ENCODE data around the gene GRIN2B.
A peak's percentile ranks its signal among the peaks of the same experiment; 100 is the strongest.

Gene GRIN2B

GRCh38 chr12:13979772-13980378 lies 1.5 kb downstream of the GRIN2B start:
- H3K9ac ChIP-seq (ENCODE audit: low read depth, low read length), result no peak overlapping the region
- H3K27me3 ChIP-seq (ENCODE audit: control insufficient read depth, insufficient read depth, low read length), result peaks cover 63% of the 10 kb centered on the region
- H3K9me3 ChIP-seq (ENCODE audit: control insufficient read depth, insufficient read depth, low read length), result no peaks in the 10 kb centered on the region
- peaks cover 6% of the 10 kb centered on the region for H3K4me1 ChIP-seq (ENCODE audit: control insufficient read depth, insufficient read depth, low read length)
- H3K4me3 ChIP-seq (ENCODE audit: low read depth, low read length), result peak overlapping the region; percentile 89
- H3K27ac ChIP-seq (ENCODE audit: low read depth, low read length), result no peak overlapping the region
- no peaks in the 10 kb centered on the region for H3K36me3 ChIP-seq (ENCODE audit: control insufficient read depth, insufficient read depth, low read length)

GRCh38 chr12:13978876-13979275 lies 2.5 kb downstream of the GRIN2B start:
- Histone ChIP-seq H3K36me3 (ENCODE audit: control insufficient read depth, insufficient read depth, low read length) (no peaks in the 10 kb centered on the region), H3K4me3 (ENCODE audit: low read depth, low read length) (no peak overlapping the region), H3K9ac (ENCODE audit: low read depth, low read length) (no peak overlapping the region), H3K9me3 (ENCODE audit: control insufficient read depth, insufficient read depth, low read length) (no peaks in the 10 kb centered on the region), H3K27ac (ENCODE audit: low read depth, low read length) (no peak overlapping the region), H3K27me3 (ENCODE audit: control insufficient read depth, insufficient read depth, low read length) (peaks cover 63% of the 10 kb centered on the region), H3K4me1 (ENCODE audit: control insufficient read depth, insufficient read depth, low read length) (peaks cover 6% of the 10 kb centered on the region)

GRCh38 chr12:13976880-13977279 lies 4.5 kb downstream of the GRIN2B start:
- H3K4me1 ChIP-seq (ENCODE audit: control insufficient read depth, insufficient read depth, low read length), result peaks cover 4% of the 10 kb centered on the region
- H3K9me3 ChIP-seq (ENCODE audit: control insufficient read depth, insufficient read depth, low read length), result no peaks in the 10 kb centered on the region
- peaks cover 44% of the 10 kb centered on the region for H3K27me3 ChIP-seq (ENCODE audit: control insufficient read depth, insufficient read depth, low read length)
- H3K36me3 ChIP-seq (ENCODE audit: control insufficient read depth, insufficient read depth, low read length), result no peaks in the 10 kb centered on the region
- H3K4me3 ChIP-seq (ENCODE audit: low read depth, low read length), result no peak overlapping the region
- no peak overlapping the region for H3K27ac ChIP-seq (ENCODE audit: low read depth, low read length)
- no peak overlapping the region for H3K9ac ChIP-seq (ENCODE audit: low read depth, low read length)

- Histone ChIP-seq H3K4me1 (ENCODE audit: control insufficient read depth, insufficient read depth, low read length) (peaks cover 8% of the 10 kb centered on the region), H3K36me3 (ENCODE audit: control insufficient read depth, insufficient read depth, low read length) (no peaks in the 10 kb centered on the region), H3K4me3 (ENCODE audit: low read depth, low read length) (no peak overlapping the region), H3K9me3 (ENCODE audit: control insufficient read depth, insufficient read depth, low read length) (no peaks in the 10 kb centered on the region), H3K27ac (ENCODE audit: low read depth, low read length) (no peak overlapping the region), H3K9ac (ENCODE audit: low read depth, low read length) (no peak overlapping the region), H3K27me3 (ENCODE audit: control insufficient read depth, insufficient read depth, low read length) (peaks cover 38% of the 10 kb centered on the region)
Observed at GRCh38 chr12:13976028-13976584, 5.3 kb downstream of the GRIN2B start.

- H3K36me3 ChIP-seq (ENCODE audit: control insufficient read depth, insufficient read depth, low read length), result no peaks in the 10 kb centered on the region
- peaks cover 16% of the 10 kb centered on the region for H3K27me3 ChIP-seq (ENCODE audit: control insufficient read depth, insufficient read depth, low read length)
- H3K4me1 ChIP-seq (ENCODE audit: control insufficient read depth, insufficient read depth, low read length), result peaks cover 14% of the 10 kb centered on the region
- H3K9me3 ChIP-seq (ENCODE audit: control insufficient read depth, insufficient read depth, low read length), result no peaks in the 10 kb centered on the region
- H3K9ac ChIP-seq (ENCODE audit: low read depth, low read length), result no peak overlapping the region
- H3K27ac ChIP-seq (ENCODE audit: low read depth, low read length), result no peak overlapping the region
- H3K4me3 ChIP-seq (ENCODE audit: low read depth, low read length), result no peak overlapping the region
Observed at GRCh38 chr12:13973996-13974395, 7.4 kb downstream of the GRIN2B start.

GRCh38 chr12:13970803-13971202 lies 10.6 kb downstream of the GRIN2B start:
- H3K9ac ChIP-seq (ENCODE audit: low read depth, low read length), result no peak overlapping the region
- no peaks in the 10 kb centered on the region for H3K27me3 ChIP-seq (ENCODE audit: control insufficient read depth, insufficient read depth, low read length)
- no peak overlapping the region for H3K27ac ChIP-seq (ENCODE audit: low read depth, low read length)
- H3K4me3 ChIP-seq (ENCODE audit: low read depth, low read length), result no peak overlapping the region
- H3K9me3 ChIP-seq (ENCODE audit: control insufficient read depth, insufficient read depth, low read length), result no peaks in the 10 kb centered on the region
- peaks cover 10% of the 10 kb centered on the region for H3K4me1 ChIP-seq (ENCODE audit: control insufficient read depth, insufficient read depth, low read length)
- no peaks in the 10 kb centered on the region for H3K36me3 ChIP-seq (ENCODE audit: control insufficient read depth, insufficient read depth, low read length)

- Histone ChIP-seq H3K4me1 (ENCODE audit: control insufficient read depth, insufficient read depth, low read length) (peaks cover 19% of the 10 kb centered on the region), H3K9me3 (ENCODE audit: control insufficient read depth, insufficient read depth, low read length) (no peaks in the 10 kb centered on the region), H3K27me3 (ENCODE audit: control insufficient read depth, insufficient read depth, low read length) (no peaks in the 10 kb centered on the region), H3K36me3 (ENCODE audit: control insufficient read depth, insufficient read depth, low read length) (no peaks in the 10 kb centered on the region), H3K9ac (ENCODE audit: low read depth, low read length) (no peak overlapping the region), H3K4me3 (ENCODE audit: low read depth, low read length) (no peak overlapping the region), H3K27ac (ENCODE audit: low read depth, low read length) (no peak overlapping the region)
Observed at GRCh38 chr12:13968281-13968680, 13.1 kb downstream of the GRIN2B start.

- Histone ChIP-seq H3K36me3 (ENCODE audit: control insufficient read depth, insufficient read depth, low read length) (no peaks in the 10 kb centered on the region), H3K27me3 (ENCODE audit: control insufficient read depth, insufficient read depth, low read length) (no peaks in the 10 kb centered on the region), H3K4me1 (ENCODE audit: control insufficient read depth, insufficient read depth, low read length) (peaks cover 19% of the 10 kb centered on the region), H3K4me3 (ENCODE audit: low read depth, low read length) (no peak overlapping the region), H3K27ac (ENCODE audit: low read depth, low read length) (no peak overlapping the region), H3K9ac (ENCODE audit: low read depth, low read length) (no peak overlapping the region), H3K9me3 (ENCODE audit: control insufficient read depth, insufficient read depth, low read length) (no peaks in the 10 kb centered on the region)
Observed at GRCh38 chr12:13964666-13965065, 16.7 kb downstream of the GRIN2B start.

- Histone ChIP-seq H3K4me1 (ENCODE audit: control insufficient read depth, insufficient read depth, low read length) (peaks cover 19% of the 10 kb centered on the region), H3K27me3 (ENCODE audit: control insufficient read depth, insufficient read depth, low read length) (no peaks in the 10 kb centered on the region), H3K4me3 (ENCODE audit: low read depth, low read length) (no peak overlapping the region), H3K27ac (ENCODE audit: low read depth, low read length) (no peak overlapping the region), H3K36me3 (ENCODE audit: control insufficient read depth, insufficient read depth, low read length) (no peaks in the 10 kb centered on the region), H3K9me3 (ENCODE audit: control insufficient read depth, insufficient read depth, low read length) (no peaks in the 10 kb centered on the region), H3K9ac (ENCODE audit: low read depth, low read length) (no peak overlapping the region)
Observed at GRCh38 chr12:13962699-13963098, 18.7 kb downstream of the GRIN2B start.

- Histone ChIP-seq H3K9ac (ENCODE audit: low read depth, low read length) (no peak overlapping the region), H3K4me1 (ENCODE audit: control insufficient read depth, insufficient read depth, low read length) (peaks cover 19% of the 10 kb centered on the region), H3K27ac (ENCODE audit: low read depth, low read length) (no peak overlapping the region), H3K27me3 (ENCODE audit: control insufficient read depth, insufficient read depth, low read length) (no peaks in the 10 kb centered on the region), H3K36me3 (ENCODE audit: control insufficient read depth, insufficient read depth, low read length) (no peaks in the 10 kb centered on the region), H3K9me3 (ENCODE audit: control insufficient read depth, insufficient read depth, low read length) (no peaks in the 10 kb centered on the region), H3K4me3 (ENCODE audit: low read depth, low read length) (no peak overlapping the region)
Observed at GRCh38 chr12:13961971-13962370, 19.4 kb downstream of the GRIN2B start.

- Histone ChIP-seq H3K36me3 (ENCODE audit: control insufficient read depth, insufficient read depth, low read length) (no peaks in the 10 kb centered on the region), H3K27ac (ENCODE audit: low read depth, low read length) (no peak overlapping the region), H3K27me3 (ENCODE audit: control insufficient read depth, insufficient read depth, low read length) (no peaks in the 10 kb centered on the region), H3K9ac (ENCODE audit: low read depth, low read length) (no peak overlapping the region), H3K4me1 (ENCODE audit: control insufficient read depth, insufficient read depth, low read length) (peaks cover 10% of the 10 kb centered on the region), H3K4me3 (ENCODE audit: low read depth, low read length) (no peak overlapping the region), H3K9me3 (ENCODE audit: control insufficient read depth, insufficient read depth, low read length) (no peaks in the 10 kb centered on the region)
Observed at GRCh38 chr12:13959131-13959723, 22.2 kb downstream of the GRIN2B start.

Data from HUES48 (cell line).